HepG2 (cell line): ENCODE data around the gene PLRG1. TPM values are rescaled to one million over a fixed set of nuclear protein-coding genes. Genes with fewer than 3 reads are reported as not detected.

Experiments
- CENPT ChIP-seq: sonication (generic); formaldehyde crosslinking; IDR thresholded peaks from 2 replicates; pipeline ENCODE4 v1.8.0; 2022; ENCODE audit warnings: low read depth, mild to moderate bottlenecking, moderate library complexity, missing genetic modification reagents
- MXD4 ChIP-seq: IDR thresholded peaks from 2 replicates; pipeline ENCODE4 v1.6.1; 2016; ENCODE audit warnings: mild to moderate bottlenecking, missing biosample characterization, missing genetic modification reagents
- PHF5A ChIP-seq: IDR thresholded peaks from one replicate; pipeline ENCODE4 v1.6.1; 2018; ENCODE audit warnings: low read depth, missing genetic modification reagents; ENCODE audit not compliant: unreplicated experiment
- ZKSCAN1 ChIP-seq: fragments of 150-350 bp; IDR thresholded peaks from 2 replicates; pipeline ENCODE4 v1.6.1; 2014; ENCODE audit warnings: low read length
- ZNF570 ChIP-seq: sonication (generic); formaldehyde crosslinking; IDR thresholded peaks from 2 replicates; pipeline ENCODE4 v1.4.0; 2020; ENCODE audit warnings: mild to moderate bottlenecking, missing genetic modification reagents, borderline replicate concordance
- ZNF761 ChIP-seq: sonication (generic); formaldehyde crosslinking; conservative IDR thresholded peaks from 2 replicates; pipeline ENCODE4 v1.4.0; 2020; ENCODE audit warnings: mild to moderate bottlenecking, missing genetic modification reagents
- polyA plus RNA-seq, 8 experiments: library from polyadenylated mRNA; depleted of rRNA in 3 of 8; stranded (reverse) in 7 of 8; unstranded in 1 of 8; fragments of >200 nt; fragmentation: Illumina TruSeq in 4 of 8; extraction: Trizol in 4 of 8; gene quantifications; 2 replicates each; pipeline versions ENCODE4 v1.2.1 to v1.2.3, GENCODE V29; 2011 to 2016; ENCODE audit warnings: low read depth in 4 of 8, missing spikeins in 1 of 8, mixed read lengths in 1 of 8; ENCODE audit not compliant: insufficient read depth in 1 of 8
- total RNA-seq, 5 experiments: library from RNA; depleted of rRNA; stranded (reverse); fragments of >200 nt; fragmentation: Illumina TruSeq; extraction: Trizol; gene quantifications; 2 replicates each; pipeline ENCODE4 v1.2.3, GENCODE V29; 2016; ENCODE audit warnings: low read depth in 1 of 5
- TF ChIP-seq, protein P1 (sequence below): sonication (generic); formaldehyde crosslinking; IDR thresholded peaks from 2 replicates; pipeline ENCODE4 v1.4.0; 2020; ENCODE audit warnings: missing genetic modification reagents, borderline replicate concordance
- TF ChIP-seq, protein P2 (sequence below): sonication (generic); formaldehyde crosslinking; IDR thresholded peaks from 2 replicates; pipeline ENCODE4 v1.4.0; 2020; ENCODE audit warnings: mild to moderate bottlenecking, missing genetic modification reagents
- TF ChIP-seq, protein P3 (sequence below): sonication (generic); formaldehyde crosslinking; IDR thresholded peaks from 2 replicates; pipeline ENCODE4 v1.4.0; 2020; ENCODE audit warnings: mild to moderate bottlenecking, missing genetic modification reagents
- TF ChIP-seq, protein P4 (sequence below): sonication (generic); formaldehyde crosslinking; IDR thresholded peaks from 2 replicates; pipeline ENCODE4 v1.8.1; 2023; ENCODE audit warnings: mild to moderate bottlenecking, moderate library complexity, missing genetic modification reagents
- TF ChIP-seq, protein P5 (sequence below): sonication (generic); formaldehyde crosslinking; IDR thresholded peaks from 2 replicates; pipeline ENCODE4 v1.8.1; 2023; ENCODE audit warnings: mild to moderate bottlenecking, missing genetic modification reagents

Gene PLRG1
- total and polyA plus RNA-seq, 2 of the 13 experiments (the other 11 are each of a cell fraction or from before 2014, with no cell fraction given) = 77.3 to 110 TPM

DNA sequence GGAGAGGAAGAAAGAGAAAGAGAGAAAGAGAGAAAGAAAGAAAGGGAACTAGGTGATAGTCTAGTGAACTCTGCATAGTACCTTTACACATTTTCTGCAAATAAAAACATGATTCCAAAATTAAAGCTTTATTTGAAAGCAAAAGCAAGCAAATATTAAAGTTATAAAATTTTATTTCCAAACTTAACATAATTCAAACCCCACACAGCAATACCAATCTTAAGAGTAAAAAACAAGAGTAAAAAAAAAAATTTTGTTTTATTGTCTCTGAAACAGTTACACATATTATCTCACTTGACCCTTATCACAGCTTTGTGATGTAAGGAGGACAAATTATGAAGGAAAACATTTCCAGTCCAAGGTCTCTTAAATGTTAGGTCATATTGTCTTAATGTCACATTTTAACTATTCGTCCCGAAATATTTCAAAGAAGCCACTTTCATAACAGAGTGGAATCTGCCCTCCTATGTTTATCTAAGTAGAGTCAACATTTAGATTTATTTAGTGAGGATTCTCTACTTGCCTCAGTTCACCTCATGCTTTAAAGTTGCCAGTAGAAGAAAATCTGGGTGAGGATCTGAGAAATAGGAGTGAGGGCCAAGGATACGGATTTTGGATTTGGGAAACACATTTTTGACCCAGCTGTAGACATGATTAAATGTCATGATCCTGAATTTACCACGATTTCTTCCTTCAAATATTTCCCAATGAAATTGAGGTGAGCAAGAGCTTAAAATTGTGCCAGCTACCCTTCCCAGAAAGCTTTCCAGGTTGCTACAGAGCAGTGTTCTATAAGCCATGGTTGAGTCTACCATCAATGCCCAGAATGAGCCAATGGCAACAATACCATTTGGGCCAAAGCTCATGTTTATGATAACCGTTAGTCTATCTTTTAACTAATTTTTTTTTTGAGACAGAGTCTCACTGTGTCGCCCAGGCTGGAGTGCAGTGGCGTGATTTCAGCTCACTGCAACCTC lies 47.9 kb upstream of the PLRG1 start (continued):
- TF ChIP-seq, protein P1, sequence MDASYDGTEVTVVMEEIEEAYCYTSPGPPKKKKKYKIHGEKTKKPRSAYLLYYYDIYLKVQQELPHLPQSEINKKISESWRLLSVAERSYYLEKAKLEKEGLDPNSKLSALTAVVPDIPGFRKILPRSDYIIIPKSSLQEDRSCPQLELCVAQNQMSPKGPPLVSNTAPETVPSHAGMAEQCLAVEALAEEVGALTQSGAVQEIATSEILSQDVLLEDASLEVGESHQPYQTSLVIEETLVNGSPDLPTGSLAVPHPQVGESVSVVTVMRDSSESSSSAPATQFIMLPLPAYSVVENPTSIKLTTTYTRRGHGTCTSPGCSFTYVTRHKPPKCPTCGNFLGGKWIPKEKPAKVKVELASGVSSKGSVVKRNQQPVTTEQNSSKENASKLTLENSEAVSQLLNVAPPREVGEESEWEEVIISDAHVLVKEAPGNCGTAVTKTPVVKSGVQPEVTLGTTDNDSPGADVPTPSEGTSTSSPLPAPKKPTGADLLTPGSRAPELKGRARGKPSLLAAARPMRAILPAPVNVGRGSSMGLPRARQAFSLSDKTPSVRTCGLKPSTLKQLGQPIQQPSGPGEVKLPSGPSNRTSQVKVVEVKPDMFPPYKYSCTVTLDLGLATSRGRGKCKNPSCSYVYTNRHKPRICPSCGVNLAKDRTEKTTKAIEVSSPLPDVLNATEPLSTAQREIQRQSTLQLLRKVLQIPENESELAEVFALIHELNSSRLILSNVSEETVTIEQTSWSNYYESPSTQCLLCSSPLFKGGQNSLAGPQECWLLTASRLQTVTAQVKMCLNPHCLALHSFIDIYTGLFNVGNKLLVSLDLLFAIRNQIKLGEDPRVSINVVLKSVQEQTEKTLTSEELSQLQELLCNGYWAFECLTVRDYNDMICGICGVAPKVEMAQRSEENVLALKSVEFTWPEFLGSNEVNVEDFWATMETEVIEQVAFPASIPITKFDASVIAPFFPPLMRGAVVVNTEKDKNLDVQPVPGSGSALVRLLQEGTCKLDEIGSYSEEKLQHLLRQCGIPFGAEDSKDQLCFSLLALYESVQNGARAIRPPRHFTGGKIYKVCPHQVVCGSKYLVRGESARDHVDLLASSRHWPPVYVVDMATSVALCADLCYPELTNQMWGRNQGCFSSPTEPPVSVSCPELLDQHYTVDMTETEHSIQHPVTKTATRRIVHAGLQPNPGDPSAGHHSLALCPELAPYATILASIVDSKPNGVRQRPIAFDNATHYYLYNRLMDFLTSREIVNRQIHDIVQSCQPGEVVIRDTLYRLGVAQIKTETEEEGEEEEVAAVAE (CRISPR knock-in tag) = no peak
- TF ChIP-seq, protein P2, sequence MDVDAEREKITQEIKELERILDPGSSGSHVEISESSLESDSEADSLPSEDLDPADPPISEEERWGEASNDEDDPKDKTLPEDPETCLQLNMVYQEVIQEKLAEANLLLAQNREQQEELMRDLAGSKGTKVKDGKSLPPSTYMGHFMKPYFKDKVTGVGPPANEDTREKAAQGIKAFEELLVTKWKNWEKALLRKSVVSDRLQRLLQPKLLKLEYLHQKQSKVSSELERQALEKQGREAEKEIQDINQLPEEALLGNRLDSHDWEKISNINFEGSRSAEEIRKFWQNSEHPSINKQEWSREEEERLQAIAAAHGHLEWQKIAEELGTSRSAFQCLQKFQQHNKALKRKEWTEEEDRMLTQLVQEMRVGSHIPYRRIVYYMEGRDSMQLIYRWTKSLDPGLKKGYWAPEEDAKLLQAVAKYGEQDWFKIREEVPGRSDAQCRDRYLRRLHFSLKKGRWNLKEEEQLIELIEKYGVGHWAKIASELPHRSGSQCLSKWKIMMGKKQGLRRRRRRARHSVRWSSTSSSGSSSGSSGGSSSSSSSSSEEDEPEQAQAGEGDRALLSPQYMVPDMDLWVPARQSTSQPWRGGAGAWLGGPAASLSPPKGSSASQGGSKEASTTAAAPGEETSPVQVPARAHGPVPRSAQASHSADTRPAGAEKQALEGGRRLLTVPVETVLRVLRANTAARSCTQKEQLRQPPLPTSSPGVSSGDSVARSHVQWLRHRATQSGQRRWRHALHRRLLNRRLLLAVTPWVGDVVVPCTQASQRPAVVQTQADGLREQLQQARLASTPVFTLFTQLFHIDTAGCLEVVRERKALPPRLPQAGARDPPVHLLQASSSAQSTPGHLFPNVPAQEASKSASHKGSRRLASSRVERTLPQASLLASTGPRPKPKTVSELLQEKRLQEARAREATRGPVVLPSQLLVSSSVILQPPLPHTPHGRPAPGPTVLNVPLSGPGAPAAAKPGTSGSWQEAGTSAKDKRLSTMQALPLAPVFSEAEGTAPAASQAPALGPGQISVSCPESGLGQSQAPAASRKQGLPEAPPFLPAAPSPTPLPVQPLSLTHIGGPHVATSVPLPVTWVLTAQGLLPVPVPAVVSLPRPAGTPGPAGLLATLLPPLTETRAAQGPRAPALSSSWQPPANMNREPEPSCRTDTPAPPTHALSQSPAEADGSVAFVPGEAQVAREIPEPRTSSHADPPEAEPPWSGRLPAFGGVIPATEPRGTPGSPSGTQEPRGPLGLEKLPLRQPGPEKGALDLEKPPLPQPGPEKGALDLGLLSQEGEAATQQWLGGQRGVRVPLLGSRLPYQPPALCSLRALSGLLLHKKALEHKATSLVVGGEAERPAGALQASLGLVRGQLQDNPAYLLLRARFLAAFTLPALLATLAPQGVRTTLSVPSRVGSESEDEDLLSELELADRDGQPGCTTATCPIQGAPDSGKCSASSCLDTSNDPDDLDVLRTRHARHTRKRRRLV (CRISPR knock-in tag) = no peak
- TF ChIP-seq PHF5A (CRISPR knock-in tag) (no peak), CENPT (CRISPR knock-in tag) (no peak), ZNF570 (CRISPR knock-in tag) (no peak), ZKSCAN1 (no peak), MXD4 (CRISPR knock-in tag) (no peak), ZNF761 (CRISPR knock-in tag) (0 out of 2 replicates have a peak, but pooled peaks have one; percentile 39)
- TF ChIP-seq, protein P3, sequence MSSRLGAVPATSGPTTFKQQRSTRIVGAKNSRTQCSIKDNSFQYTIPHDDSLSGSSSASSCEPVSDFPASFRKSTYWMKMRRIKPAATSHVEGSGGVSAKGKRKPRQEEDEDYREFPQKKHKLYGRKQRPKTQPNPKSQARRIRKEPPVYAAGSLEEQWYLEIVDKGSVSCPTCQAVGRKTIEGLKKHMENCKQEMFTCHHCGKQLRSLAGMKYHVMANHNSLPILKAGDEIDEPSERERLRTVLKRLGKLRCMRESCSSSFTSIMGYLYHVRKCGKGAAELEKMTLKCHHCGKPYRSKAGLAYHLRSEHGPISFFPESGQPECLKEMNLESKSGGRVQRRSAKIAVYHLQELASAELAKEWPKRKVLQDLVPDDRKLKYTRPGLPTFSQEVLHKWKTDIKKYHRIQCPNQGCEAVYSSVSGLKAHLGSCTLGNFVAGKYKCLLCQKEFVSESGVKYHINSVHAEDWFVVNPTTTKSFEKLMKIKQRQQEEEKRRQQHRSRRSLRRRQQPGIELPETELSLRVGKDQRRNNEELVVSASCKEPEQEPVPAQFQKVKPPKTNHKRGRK = no peak
- TF ChIP-seq, protein P4, sequence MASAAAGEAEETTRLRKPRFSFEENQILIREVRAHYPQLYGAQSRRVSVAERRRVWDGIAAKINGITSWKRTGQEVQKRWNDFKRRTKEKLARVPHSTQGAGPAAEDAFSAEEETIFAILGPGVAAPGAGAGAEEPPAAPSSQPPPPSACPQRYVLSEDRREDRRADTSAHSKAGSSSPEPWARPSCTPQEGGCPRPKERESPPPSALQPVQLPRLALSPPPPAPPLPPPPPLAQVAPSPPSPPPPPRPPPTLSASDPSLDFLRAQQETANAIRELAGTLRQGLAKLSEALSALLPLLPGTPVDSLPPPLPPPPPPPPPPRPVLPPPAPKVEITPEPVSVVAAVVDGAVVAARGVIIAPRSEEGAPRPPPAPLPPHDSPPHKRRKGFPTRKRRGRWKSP = no peak; the same call in 1 of the 2 replicates
- TF ChIP-seq, protein P5, sequence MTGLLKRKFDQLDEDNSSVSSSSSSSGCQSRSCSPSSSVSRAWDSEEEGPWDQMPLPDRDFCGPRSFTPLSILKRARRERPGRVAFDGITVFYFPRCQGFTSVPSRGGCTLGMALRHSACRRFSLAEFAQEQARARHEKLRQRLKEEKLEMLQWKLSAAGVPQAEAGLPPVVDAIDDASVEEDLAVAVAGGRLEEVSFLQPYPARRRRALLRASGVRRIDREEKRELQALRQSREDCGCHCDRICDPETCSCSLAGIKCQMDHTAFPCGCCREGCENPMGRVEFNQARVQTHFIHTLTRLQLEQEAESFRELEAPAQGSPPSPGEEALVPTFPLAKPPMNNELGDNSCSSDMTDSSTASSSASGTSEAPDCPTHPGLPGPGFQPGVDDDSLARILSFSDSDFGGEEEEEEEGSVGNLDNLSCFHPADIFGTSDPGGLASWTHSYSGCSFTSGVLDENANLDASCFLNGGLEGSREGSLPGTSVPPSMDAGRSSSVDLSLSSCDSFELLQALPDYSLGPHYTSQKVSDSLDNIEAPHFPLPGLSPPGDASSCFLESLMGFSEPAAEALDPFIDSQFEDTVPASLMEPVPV (CRISPR knock-in tag) = no peak
